Medulla oblongata (tissue), 1 donor: Measurements from ENCODE around the gene HP1BP3.
A peak's percentile ranks its signal among the peaks of the same experiment; 100 is the strongest.
"Not testable (repeated sequence)": the region's sequence is repeated elsewhere in the genome, so short reads cannot be mapped to it uniquely, and the experiment has no call there.

Source experiments
- DNase-seq: peaks from one replicate; pipeline ENCODE4 v3.0.0-alpha.2; 2015; ENCODE audit errors: extremely low spot score

HP1BP3 gene

GRCh38 chr1:20787029-20787839 is at the start of gene HP1BP3:
Gene HP1BP3, minus strand, starts transcription at chr1:20787307. Its CDS starts 6,867 bp downstream, at chr1:20780440.
- peak; percentile 69 for DNase-seq

- no peak for DNase-seq
Observed at GRCh38 chr1:20836230-20836629, 49.1 kb upstream of the HP1BP3 start.

- DNase-seq, result no peak
Observed at GRCh38 chr1:20834780-20835179, 47.7 kb upstream of the HP1BP3 start.

GRCh38 chr1:20834192-20834591 is 47.1 kb upstream of the HP1BP3 start:
- DNase-seq, result no peak

- DNase-seq, result no peak
Observed at GRCh38 chr1:20830378-20830777, 43.3 kb upstream of the HP1BP3 start.

GRCh38 chr1:20829946-20830345 is 42.8 kb upstream of the HP1BP3 start:
- DNase-seq, result no peak

- no peak for DNase-seq
Observed at GRCh38 chr1:20829531-20829930, 42.4 kb upstream of the HP1BP3 start.

- DNase-seq, result no peak
Observed at GRCh38 chr1:20823845-20824244, 36.7 kb upstream of the HP1BP3 start.

GRCh38 chr1:20821466-20821865 is 34.4 kb upstream of the HP1BP3 start:
- no peak for DNase-seq

GRCh38 chr1:20819818-20820217 is 32.7 kb upstream of the HP1BP3 start:
- DNase-seq, result no peak

- DNase-seq, result no peak
Observed at GRCh38 chr1:20814534-20814871, 27.4 kb upstream of the HP1BP3 start.

- DNase-seq, result no peak
Observed at GRCh38 chr1:20811916-20812315, 24.8 kb upstream of the HP1BP3 start.

GRCh38 chr1:20793236-20793635 is 6.1 kb upstream of the HP1BP3 start:
- DNase-seq, result no peak

- peak; percentile 16 for DNase-seq
Observed at GRCh38 chr1:20792196-20792595, 5.1 kb upstream of the HP1BP3 start.

GRCh38 chr1:20790785-20791184 is 3.7 kb upstream of the HP1BP3 start:
- no peak for DNase-seq

- DNase-seq, result not testable (repeated sequence)
Observed at GRCh38 chr1:20789598-20789997, 2.5 kb upstream of the HP1BP3 start.

- peak; percentile 21 for DNase-seq
Observed at GRCh38 chr1:20787840-20788795, 1.0 kb upstream of the HP1BP3 start.

GRCh38 chr1:20786253-20787028 is 666 bp downstream of the HP1BP3 start:
- DNase-seq, result peak; percentile 94

GRCh38 chr1:20785907-20786252 is 1.2 kb downstream of the HP1BP3 start:
- peak; percentile 31 for DNase-seq

GRCh38 chr1:20775700-20776099 is 11.4 kb downstream of the HP1BP3 start:
- DNase-seq, result no peak

- DNase-seq, result no peak
Observed at GRCh38 chr1:20771780-20772179, 15.3 kb downstream of the HP1BP3 start.
